Measurements from ENCODE around the gene COL11A1.

Gene COL11A1

DNA sequence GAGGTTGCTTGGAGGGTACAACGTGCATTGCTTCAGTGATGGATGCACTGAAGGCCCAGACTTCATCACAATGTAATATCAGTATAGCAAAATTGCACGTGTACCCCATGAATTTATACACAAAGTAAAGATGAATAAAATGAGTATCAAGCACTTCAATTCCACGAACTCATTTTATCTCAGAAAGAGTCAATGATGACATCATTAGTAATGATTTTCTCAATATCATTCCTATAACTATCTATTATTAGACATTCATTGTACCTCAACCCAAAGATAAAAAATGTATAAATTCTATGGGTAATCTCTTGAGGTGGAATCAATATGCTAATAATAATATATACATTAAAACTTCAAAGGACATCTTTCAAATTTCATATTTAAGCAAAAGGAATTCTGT, 208.4 kb downstream of the COL11A1 start:
- no peak overlapping the region for H3K27ac ChIP-seq
- TF ChIP-seq, protein P1, sequence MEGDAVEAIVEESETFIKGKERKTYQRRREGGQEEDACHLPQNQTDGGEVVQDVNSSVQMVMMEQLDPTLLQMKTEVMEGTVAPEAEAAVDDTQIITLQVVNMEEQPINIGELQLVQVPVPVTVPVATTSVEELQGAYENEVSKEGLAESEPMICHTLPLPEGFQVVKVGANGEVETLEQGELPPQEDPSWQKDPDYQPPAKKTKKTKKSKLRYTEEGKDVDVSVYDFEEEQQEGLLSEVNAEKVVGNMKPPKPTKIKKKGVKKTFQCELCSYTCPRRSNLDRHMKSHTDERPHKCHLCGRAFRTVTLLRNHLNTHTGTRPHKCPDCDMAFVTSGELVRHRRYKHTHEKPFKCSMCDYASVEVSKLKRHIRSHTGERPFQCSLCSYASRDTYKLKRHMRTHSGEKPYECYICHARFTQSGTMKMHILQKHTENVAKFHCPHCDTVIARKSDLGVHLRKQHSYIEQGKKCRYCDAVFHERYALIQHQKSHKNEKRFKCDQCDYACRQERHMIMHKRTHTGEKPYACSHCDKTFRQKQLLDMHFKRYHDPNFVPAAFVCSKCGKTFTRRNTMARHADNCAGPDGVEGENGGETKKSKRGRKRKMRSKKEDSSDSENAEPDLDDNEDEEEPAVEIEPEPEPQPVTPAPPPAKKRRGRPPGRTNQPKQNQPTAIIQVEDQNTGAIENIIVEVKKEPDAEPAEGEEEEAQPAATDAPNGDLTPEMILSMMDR (conservative IDR thresholded peaks at IDR 0.05), result no peak

DNA sequence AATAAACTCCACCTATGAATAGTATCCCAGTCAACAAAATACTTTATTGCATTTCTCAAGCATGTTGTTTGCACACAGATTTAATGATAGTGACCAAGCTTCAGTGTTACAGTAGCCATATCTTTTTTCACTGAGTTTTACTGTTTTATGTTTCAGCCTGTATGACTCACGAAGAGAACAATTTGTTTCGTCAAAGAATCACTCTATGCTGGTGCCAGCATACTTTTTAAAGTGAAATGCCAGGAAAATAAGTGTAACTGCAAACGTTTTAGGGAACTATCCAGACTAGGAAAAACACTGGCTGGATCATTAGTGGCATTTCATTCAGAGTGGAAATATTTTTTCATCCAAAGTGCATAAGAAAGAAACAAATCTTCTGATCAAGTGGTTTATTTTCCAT, 210.8 kb downstream of the COL11A1 start:
- TF ChIP-seq, protein P1 (conservative IDR thresholded peaks at IDR 0.05), result no peak
- H3K27ac ChIP-seq, result no peak overlapping the region

DNA sequence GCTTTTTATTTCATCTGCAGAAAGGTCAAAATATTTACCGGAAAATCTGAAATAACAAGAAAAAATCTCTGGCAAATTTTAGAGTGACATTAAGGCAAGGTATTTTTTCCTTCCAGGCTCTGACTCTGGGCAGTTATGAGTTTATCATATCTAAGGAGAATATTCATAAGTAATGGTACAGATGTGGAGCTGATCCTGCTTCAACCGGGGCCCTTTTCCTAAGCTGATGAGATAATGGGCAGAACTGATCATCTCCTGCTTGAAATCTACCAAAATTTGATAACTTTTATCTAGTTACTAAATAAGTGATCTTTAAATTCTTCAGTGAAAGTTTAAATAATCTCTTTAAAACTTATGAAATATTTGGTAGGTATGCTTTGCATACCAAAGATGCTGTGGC, 211.6 kb downstream of the COL11A1 start:
- H3K27ac ChIP-seq, result no peak overlapping the region

DNA sequence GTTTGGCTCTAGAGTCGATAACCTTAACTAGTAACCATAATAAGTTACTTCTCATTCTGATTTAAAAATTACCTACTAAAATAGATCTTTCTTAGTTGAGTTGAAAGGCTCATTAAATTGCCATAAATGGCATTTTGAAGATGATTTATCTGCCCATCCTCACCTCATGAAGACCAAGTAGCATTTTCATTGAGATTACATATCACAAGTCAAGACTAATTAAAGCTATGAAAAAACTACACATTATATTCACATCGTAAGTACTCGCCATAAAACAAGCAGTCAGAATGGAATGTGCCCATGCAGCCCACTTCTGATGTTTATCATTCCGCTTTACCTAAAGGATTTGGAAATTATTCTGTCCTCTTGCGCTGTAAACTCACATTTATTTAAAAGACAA, 212.0 kb downstream of the COL11A1 start:
- TF ChIP-seq, protein P1 (conservative IDR thresholded peaks at IDR 0.05), result no peak
- H3K27ac ChIP-seq, result no peak overlapping the region

More for the DNA sequence above, 211.6 kb downstream of the COL11A1 start:
- TF ChIP-seq, protein P1 (conservative IDR thresholded peaks at IDR 0.05), result no peak

DNA sequence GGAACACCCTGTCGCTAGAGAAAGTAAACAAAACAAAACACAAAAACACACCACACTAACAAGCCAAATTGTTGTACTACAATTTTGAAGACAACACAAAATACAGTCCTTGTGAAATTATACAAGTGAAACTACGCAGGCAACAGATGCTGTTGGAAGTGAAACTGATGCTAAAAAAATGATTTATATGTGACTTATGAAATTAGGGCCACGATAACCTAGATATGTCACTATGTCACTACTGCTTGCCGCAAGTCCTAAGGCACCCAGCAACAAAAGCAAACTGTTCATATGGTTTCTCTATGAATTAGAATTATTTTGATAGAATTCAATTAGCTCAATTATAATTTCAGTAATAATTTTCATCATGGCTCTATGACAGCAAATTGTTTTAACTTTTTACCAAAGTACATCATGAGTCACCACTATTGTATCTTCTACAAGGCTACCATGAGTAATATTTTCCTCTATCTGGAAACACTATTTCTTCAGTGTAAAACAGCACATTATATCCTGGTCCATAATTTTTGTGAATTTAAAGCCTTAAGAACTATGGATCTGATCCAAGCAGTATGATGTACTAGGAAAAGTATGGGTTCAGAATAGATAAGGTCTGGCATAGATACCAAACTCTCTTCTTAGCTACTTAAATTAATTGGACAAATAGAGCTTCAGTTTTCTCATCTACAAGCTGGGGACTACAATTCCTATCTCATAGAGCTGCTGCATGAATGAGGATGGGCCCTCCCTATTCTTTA, 216.3 kb downstream of the COL11A1 start:
- no peak overlapping the region for H3K27ac ChIP-seq
- TF ChIP-seq, protein P1 (conservative IDR thresholded peaks at IDR 0.05), result no peak

DNA sequence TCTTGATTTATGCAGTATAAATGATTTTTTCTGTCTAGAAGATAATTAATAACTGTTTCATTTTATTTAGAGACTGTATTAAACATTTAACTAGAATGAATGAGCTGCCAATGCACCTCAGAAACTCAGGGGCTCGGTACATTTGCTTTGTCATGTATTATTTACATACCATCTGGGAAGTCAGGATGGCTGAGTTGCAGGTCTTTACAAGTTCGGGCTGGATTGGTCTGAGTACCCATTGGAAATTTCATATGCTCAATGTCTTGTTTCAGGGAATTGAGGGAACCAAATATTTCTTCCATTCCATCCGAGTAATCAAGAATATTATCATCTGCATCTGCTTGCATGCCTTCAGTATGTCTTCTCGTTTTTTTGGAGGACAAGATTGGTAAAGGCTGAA, 221.7 kb downstream of the COL11A1 start:
- TF ChIP-seq, protein P1 (conservative IDR thresholded peaks at IDR 0.05), result no peak
- no peak overlapping the region for H3K27ac ChIP-seq

DNA sequence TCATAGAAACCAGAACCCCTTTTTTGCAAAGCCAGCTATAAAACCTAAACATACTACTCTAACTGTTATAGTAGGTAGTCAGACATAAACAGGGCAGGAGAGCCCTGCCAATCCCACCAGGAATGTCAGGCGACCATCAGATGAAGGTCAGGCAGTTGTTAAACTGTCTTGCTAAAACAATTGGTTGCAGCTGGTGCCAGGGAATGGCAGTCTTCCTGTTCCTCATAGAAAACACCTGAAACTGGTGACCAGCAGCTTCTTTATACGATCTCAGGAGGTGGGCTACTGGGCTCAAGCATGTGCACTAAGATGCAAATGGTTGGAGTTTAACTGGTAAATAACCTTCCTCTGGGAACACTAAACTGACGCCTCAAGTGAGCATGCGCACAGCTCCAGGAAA, 224.1 kb downstream of the COL11A1 start:
- TF ChIP-seq, protein P1 (conservative IDR thresholded peaks at IDR 0.05), result no peak
- H3K27ac ChIP-seq, result no peak overlapping the region

Data from VCaP (cell line).